ENCODE data around the gene TMEM237. TPM values are rescaled to one million over a fixed set of nuclear protein-coding genes. Genes with fewer than 3 reads are reported as not detected.

The TMEM237 gene
- total RNA-seq, 1 donor from 2014 or later = 8.4 TPM

GRCh38 chr2:201642579-201643215 lies 606 bp downstream of the TMEM237 start:
- Histone ChIP-seq H3K4me3 (peak overlapping the region; percentile 85 to 99), H3K9me3 (no peaks in the 10 kb centered on the region), H3K4me1 (peaks cover 0 to 7% of the 10 kb centered on the region in 2 donors), H3K27me3 (no peaks in the 10 kb centered on the region), H3K36me3 (peaks cover 0 to 13% of the 10 kb centered on the region in 2 donors), H3K27ac (peak overlapping the region; percentile 97 to 100)
- peak; percentile 34 to 89 for DNase-seq (ENCODE audit: low spot score in 2 of 2)
- TF ChIP-seq CTCF (IDR thresholded peaks at IDR 0.05) = no peak
- intact Hi-C loops (cut with DNase I) = loop anchor here (2.0 to 10.0 kb wide), 5 partner anchors 56 to 680 kb away; partner anchors contain the start of genes ALS2, FZD7, MPP4 and ORC2

DNA sequence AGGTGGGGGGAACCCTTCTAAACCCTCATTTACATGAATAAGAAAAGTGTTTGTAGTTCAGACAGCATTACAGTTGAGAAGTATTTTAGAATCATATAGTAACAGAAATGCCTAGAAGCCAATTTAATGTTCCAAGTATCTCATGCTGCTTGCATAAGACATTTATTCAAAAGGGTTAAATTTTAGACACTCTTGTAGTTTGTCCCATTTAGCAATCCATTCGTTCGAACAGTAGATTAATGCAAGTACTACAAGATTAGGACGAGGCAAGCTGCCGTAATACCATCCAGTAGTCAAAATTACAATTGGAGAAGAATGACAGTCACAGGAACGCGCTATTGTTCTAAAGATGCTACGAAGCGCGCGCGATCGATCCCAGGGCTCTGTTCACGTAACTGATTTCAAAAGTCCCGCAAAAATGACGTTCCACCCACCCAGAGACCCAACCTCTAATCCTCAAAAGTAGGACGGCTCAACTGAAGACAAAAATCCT lies 1.2 kb downstream of the TMEM237 start:
- TF ChIP-seq CTCF (IDR thresholded peaks at IDR 0.05) = no peak
- H3K4me1 ChIP-seq = peaks cover 0 to 7% of the 10 kb centered on the region in 2 donors
- H3K27me3 ChIP-seq = no peaks in the 10 kb centered on the region
- no peaks in the 10 kb centered on the region for H3K9me3 ChIP-seq
- peaks cover 3 to 17% of the 10 kb centered on the region in 2 donors for H3K36me3 ChIP-seq
- intact Hi-C loops (cut with DNase I) = loop anchor here (2.0 to 10.0 kb wide), 5 partner anchors 57 to 680 kb away; partner anchors contain the start of genes ALS2, FZD7, MPP4 and ORC2
- H3K27ac ChIP-seq = peak overlapping the region; percentile 97 to 100
- H3K4me3 ChIP-seq = peak overlapping the region; percentile 85 to 99
- DNase-seq (ENCODE audit: low spot score in 2 of 2) = no peak

DNA sequence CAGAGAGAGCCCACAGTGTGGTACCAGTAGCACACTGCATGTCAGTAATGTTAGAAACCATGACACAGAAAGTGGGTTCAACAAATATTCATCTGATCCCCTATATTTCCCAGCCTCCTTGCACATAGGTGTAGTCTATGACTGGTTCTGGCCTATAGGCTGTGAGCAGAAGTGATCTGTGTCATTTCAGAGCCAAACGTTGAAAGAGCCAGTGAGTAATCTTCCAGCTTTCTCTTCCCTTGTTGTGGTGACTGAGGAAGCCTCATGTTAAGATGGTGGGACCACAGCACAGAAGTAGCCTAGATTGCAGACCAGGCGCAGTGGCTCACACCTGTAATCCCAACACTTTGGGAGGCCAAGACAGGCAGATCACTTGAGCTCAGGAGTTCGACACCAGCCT lies 4.1 kb downstream of the TMEM237 start:
- Histone ChIP-seq H3K9me3 (no peaks in the 10 kb centered on the region), H3K27ac (no peak overlapping the region), H3K4me1 (no peaks in the 10 kb centered on the region), H3K27me3 (no peaks in the 10 kb centered on the region), H3K36me3 (peaks cover 19 to 46% of the 10 kb centered on the region in 2 donors), H3K4me3 (no peak overlapping the region)
- TF ChIP-seq CTCF (IDR thresholded peaks at IDR 0.05) = no peak
- intact Hi-C loops (cut with DNase I) = no loop called here
- no peak for DNase-seq (ENCODE audit: low spot score in 2 of 2)

DNA sequence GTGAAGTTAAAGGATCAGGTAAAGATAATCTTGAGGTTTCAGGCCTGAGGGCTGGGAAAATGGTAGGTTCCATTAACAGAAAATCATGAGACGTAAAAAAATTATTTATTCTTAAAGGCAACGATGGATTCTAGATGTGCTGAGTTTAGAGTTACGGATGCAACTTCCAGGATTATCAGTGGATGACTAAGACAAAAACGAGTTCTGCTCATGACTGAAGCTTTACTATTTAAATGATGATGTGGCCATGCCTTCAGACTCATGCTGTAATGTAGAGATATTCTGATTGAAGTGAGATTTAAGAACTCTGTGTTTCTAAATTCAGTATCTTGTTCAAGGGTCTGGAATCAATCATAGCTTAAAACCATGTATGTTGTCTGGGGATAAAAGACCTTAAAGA lies 5.0 kb downstream of the TMEM237 start:
- H3K36me3 ChIP-seq = peaks cover 27 to 54% of the 10 kb centered on the region in 2 donors
- TF ChIP-seq CTCF (IDR thresholded peaks at IDR 0.05) = no peak
- no peak for DNase-seq (ENCODE audit: low spot score in 2 of 2)
- intact Hi-C loops (cut with DNase I) = no loop called here
- H3K27me3 ChIP-seq = no peaks in the 10 kb centered on the region
- no peaks in the 10 kb centered on the region for H3K4me1 ChIP-seq
- H3K27ac ChIP-seq = no peak overlapping the region
- H3K9me3 ChIP-seq = no peaks in the 10 kb centered on the region
- H3K4me3 ChIP-seq = no peak overlapping the region

DNA sequence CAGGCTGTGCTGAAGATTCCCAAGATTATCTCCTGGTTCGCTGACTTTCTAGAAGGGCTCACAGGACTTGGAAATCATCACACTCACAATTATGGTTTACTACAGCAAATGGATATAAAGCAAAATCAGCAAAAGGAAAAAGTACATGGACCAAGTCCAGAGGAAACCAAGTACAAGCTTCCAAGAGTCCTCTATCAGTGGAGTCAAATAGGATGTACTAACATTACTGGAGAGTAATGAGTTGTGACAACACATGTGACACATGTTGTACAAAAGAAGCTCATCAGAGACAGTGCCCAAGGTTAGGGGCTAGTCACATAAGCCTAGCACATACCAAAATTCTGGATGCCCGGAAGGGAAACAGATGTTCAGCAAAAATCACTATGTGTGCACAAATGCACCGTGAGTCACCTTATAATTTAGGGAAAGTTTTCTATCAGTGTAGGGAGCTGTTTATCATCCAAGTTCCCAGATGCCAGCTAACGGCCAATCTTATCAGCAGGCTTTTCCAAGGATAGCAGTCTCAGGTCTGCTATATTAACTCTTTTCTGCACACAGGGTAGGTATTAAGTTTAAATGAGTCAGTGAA lies 9.5 kb downstream of the TMEM237 start:
- Histone ChIP-seq H3K27ac (no peak overlapping the region), H3K4me3 (no peak overlapping the region), H3K36me3 (peaks cover 66 to 97% of the 10 kb centered on the region in 2 donors), H3K4me1 (no peaks in the 10 kb centered on the region), H3K9me3 (no peaks in the 10 kb centered on the region), H3K27me3 (no peaks in the 10 kb centered on the region)
- no peak for TF ChIP-seq CTCF (IDR thresholded peaks at IDR 0.05)
- no peak for DNase-seq (ENCODE audit: low spot score in 2 of 2)
- intact Hi-C loops (cut with DNase I) = no loop called here
